ENCODE measurements around the gene ELMO1.

DNA sequence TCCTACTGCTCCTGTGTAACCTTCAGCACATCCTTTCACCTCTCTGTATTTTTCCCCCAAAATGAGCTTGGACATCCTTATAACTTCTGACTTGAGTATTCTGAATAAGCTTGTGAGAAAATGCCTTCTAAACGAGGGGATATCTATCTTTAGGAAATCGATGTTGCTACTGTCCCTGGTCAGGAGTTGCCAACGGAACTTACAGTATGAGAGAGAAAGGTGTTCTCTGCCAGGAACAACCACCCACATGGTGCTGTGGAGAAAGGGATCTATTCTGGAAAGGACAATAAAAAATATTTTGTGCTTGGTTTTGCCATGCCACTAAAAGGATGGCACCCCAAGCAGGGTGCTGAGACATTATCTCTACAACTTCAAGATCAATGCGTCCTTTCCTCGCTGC is 537.8 kb downstream of the ELMO1 start:
- TF ChIP-seq, protein P1, sequence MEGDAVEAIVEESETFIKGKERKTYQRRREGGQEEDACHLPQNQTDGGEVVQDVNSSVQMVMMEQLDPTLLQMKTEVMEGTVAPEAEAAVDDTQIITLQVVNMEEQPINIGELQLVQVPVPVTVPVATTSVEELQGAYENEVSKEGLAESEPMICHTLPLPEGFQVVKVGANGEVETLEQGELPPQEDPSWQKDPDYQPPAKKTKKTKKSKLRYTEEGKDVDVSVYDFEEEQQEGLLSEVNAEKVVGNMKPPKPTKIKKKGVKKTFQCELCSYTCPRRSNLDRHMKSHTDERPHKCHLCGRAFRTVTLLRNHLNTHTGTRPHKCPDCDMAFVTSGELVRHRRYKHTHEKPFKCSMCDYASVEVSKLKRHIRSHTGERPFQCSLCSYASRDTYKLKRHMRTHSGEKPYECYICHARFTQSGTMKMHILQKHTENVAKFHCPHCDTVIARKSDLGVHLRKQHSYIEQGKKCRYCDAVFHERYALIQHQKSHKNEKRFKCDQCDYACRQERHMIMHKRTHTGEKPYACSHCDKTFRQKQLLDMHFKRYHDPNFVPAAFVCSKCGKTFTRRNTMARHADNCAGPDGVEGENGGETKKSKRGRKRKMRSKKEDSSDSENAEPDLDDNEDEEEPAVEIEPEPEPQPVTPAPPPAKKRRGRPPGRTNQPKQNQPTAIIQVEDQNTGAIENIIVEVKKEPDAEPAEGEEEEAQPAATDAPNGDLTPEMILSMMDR (conservative IDR thresholded peaks at IDR 0.05; ENCODE audit: low read depth, low read length): no peak
- TF ChIP-seq EZH2 (IDR thresholded peaks at IDR 0.05; ENCODE audit: low read length, unreplicated experiment): no peak
